ENCODE data around the gene TEX48. TPM values are rescaled to one million over a fixed set of nuclear protein-coding genes. Genes with fewer than 3 reads are reported as not detected.

Gene TEX48
- total and polyA plus RNA-seq, 2 donors (not counting 1 experiment from before 2014, with no cell fraction given): not detected

GRCh38 chr9:114691956-114692295, 9.9 kb upstream of the TEX48 start:
- peaks cover 31% of the 10 kb centered on the region for H3K27me3 Mint-ChIP-seq
- no peaks in the 10 kb centered on the region for H3K79me2 ChIP-seq (ENCODE audit: control insufficient read depth, insufficient read depth, low read length)

More at GRCh38 chr9:114691956-114692295, 9.9 kb upstream of the TEX48 start:
- Histone ChIP-seq H3K9ac (ENCODE audit: low read length) (no peak overlapping the region), H3K27me3 (replicated peaks in 1 of 4; ENCODE audit: control extremely low read depth in 1 of 4, control insufficient read depth in 3 of 4, insufficient read depth in 4 of 4, low read length in 3 of 4) (peaks cover 0 to 8% (median 4%) of the 10 kb centered on the region in 4 experiments), H3K27ac (ENCODE audit: low read length in 2 of 2) (no peak overlapping the region), H3K4me1 (ENCODE audit: control insufficient read depth in 2 of 2, insufficient read depth in 2 of 2, low read length in 2 of 2) (no peaks in the 10 kb centered on the region), H3K4me2 (replicated peaks; ENCODE audit: low read depth, low read length, poor library complexity, severe bottlenecking) (no peak overlapping the region), H3K4me3 (ENCODE audit: control extremely low read depth in 1 of 5, extremely low read depth in 1 of 5, insufficient read depth in 1 of 5, low read depth in 2 of 5, low read length in 4 of 5) (no peak overlapping the region), H4K20me1 (ENCODE audit: control insufficient read depth, insufficient read depth, low read length, poor library complexity, severe bottlenecking) (no peaks in the 10 kb centered on the region), H3K9me3 (ENCODE audit: control extremely low read depth in 1 of 3, control insufficient read depth in 2 of 3, insufficient read depth in 1 of 3, low read length in 2 of 3) (no peaks in the 10 kb centered on the region), H2AFZ (ENCODE audit: insufficient read depth, low read depth, low read length, poor library complexity, severe bottlenecking) (no peak overlapping the region), H3K36me3 (replicated peaks in 1 of 2; ENCODE audit: control extremely low read depth in 1 of 2, control insufficient read depth in 1 of 2, extremely low read depth in 1 of 2, insufficient read depth in 2 of 2, low read length in 1 of 2) (no peaks in the 10 kb centered on the region)
- intact Hi-C loops (cut with micrococcal nuclease): no loop called here
- Mint-ChIP-seq H3K4me1 (peaks cover 6% of the 10 kb centered on the region), H3K27ac (no peak overlapping the region), H3K4me3 (no peak overlapping the region), H3K9me3 (ENCODE audit: insufficient read depth) (no peaks in the 10 kb centered on the region)
- TF ChIP-seq EZH2 (IDR thresholded peaks at IDR 0.05; ENCODE audit: borderline replicate concordance, insufficient read depth, low read depth, low read length, poor library complexity, severe bottlenecking) (no peak), CTCF (IDR thresholded peaks at IDR 0.05) (no peak)
- no peak for ATAC-seq (ENCODE audit: low read depth)
- ChIA-PET CTCF (interaction anchor here (0.9 to 1.0 kb wide), 2 partner anchors 11 to 17 kb away, joined by 3 to 4 read pairs; no protein-coding TSS in a partner anchor), POLR2A (interaction anchor here (0.5 kb wide), 1 partner anchor 100 kb away, joined by 4 read pairs; no protein-coding TSS in a partner anchor)
- DNase-seq: no peak
